ENCODE results near the gene C20orf204. TPM values are rescaled to one million over a fixed set of nuclear protein-coding genes. Genes with fewer than 3 reads are reported as not detected.

The C20orf204 gene
- total RNA-seq, 2 donors from 2014 or later, result 2.4 to 6.3 TPM

Other genes with a start within 250 kb of the C20orf204 start
- 1 to 10 TPM in 1 of 2 donors, under 1 TPM in 1; 0.25 to 1.2 TPM for gene ZBTB46, start 204.9 kb upstream of the C20orf204 start, total RNA-seq
- gene ABHD16B, start 174.7 kb upstream of the C20orf204 start, total RNA-seq, result not detected
- gene TPD52L2, start 170.9 kb upstream of the C20orf204 start, total RNA-seq, result 10 to 100 TPM; 48.8 to 60.0 TPM
- gene DNAJC5, start 141.1 kb upstream of the C20orf204 start, total RNA-seq, result 10 to 100 TPM; 67.6 to 89.1 TPM
- 10 to 100 TPM; 32.6 to 52.9 TPM for gene UCKL1, start 79.8 kb upstream of the C20orf204 start, total RNA-seq
- gene ZNF512B, start 66.3 kb upstream of the C20orf204 start, total RNA-seq, result 10 to 100 TPM in 1 of 2 donors, 1 to 10 TPM in 1; 9.6 to 13.8 TPM
- 10 to 100 TPM; 33.3 to 33.6 TPM for gene SAMD10, start 56.5 kb upstream of the C20orf204 start, total RNA-seq
- gene PRPF6, start 55.0 kb upstream of the C20orf204 start, total RNA-seq, result 10 to 100 TPM; 65.9 to 87.7 TPM
- not detected for gene SOX18, start 13.5 kb downstream of the C20orf204 start, total RNA-seq
- 10 to 100 TPM; 23.2 to 24.1 TPM for gene TCEA2, start 27.0 kb downstream of the C20orf204 start, total RNA-seq
- 10 to 100 TPM; 27.1 to 33.4 TPM for gene RGS19, start 43.3 kb downstream of the C20orf204 start, total RNA-seq
- under 1 TPM; 0.12 to 0.20 TPM for gene OPRL1, start 43.9 kb downstream of the C20orf204 start, total RNA-seq
- not detected for gene LKAAEAR1, start 48.2 kb downstream of the C20orf204 start, total RNA-seq
- gene NPBWR2, start 71.4 kb downstream of the C20orf204 start, total RNA-seq, result not detected
- gene MYT1, start 128.3 kb downstream of the C20orf204 start, total RNA-seq, result not detected
- gene PCMTD2, start 219.6 kb downstream of the C20orf204 start, total RNA-seq, result 10 to 100 TPM; 17.4 to 21.8 TPM